GM18909 (cell line): ENCODE results near the gene HYDIN.

Experiments used
- ATAC-seq: cut with Tn5 transposase; IDR thresholded peaks from one replicate; pipeline ENCODE4 v1.9.1; 2021; ENCODE audit warnings: mild to moderate bottlenecking; ENCODE audit not compliant: unreplicated experiment, poor library complexity

Gene HYDIN

GRCh38 chr16:70800311-70800710 lies 430.2 kb downstream of the HYDIN start:
- ATAC-seq = no peak

- no peak for ATAC-seq
These were observed 434.2 kb downstream of the HYDIN start for GRCh38 chr16:70796301-70796700.

- no peak for ATAC-seq
These were observed 435.1 kb downstream of the HYDIN start for GRCh38 chr16:70795296-70795912.

GRCh38 chr16:70793851-70794502 lies 436.5 kb downstream of the HYDIN start:
- peak; percentile 59 for ATAC-seq

DNA sequence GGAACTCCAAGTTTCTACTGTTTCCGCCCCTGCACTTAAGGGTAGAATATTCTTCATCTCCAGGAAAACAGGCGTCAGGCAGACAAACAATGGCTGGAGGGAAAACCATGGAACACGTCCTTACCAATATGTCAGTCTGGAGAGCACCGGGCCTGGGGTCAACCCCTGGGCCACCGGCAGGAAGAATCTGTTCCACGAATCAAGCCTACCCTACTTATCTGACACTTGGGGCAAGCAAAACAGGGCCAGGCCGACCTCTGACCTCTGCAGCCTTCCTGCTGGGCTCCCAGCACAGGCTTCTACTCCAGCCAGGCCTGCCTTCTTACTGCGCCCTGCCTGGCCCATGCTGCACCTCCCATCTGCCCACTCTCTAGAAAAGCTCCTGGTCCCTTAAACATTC lies 439.7 kb downstream of the HYDIN start:
- ATAC-seq = no peak

GRCh38 chr16:70789595-70790447 lies 440.7 kb downstream of the HYDIN start:
- no peak for ATAC-seq

DNA sequence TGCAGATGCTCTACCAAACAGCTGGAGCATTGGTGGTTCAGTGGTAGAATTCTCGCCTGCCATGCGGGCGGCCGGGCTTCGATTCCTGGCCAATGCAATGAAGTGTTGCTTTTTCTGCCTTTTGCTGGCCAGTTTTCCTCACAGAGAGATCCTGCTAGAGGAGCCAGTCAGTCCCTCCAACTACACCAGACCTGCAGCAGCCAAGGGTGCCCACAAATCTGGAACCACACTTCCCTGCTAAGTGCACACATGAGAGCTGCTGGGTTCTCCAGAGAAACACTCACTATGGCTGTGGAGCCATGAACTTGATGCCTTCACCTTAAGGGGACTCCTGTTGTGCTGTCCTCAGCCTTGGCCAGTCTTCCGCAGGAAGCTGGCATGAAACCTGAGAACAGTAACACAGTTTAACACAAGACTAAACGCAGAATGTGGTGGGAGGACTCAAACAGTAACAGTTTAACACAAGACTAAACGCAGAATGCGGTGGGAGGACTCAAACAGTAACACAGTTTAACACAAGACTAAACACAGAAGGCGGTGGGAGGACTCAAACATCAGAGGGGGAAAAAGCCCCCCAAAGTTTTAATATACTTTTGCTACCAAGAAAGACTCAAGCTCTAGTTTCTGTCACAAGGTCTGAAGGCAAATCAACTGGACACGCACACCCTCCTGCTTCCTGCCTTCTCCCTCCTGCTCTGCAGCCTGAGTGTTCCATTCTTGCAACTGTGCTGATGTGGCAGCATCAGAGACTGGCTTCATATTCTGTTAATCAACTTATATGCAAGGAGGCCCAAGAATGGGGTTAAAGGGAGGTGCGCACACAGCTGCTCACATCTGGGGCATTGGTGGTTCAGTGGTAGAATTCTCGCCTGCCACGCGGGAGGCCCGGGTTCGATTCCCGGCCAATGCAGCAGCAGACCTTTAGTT lies 441.6 kb downstream of the HYDIN start:
- ATAC-seq = no peak

GRCh38 chr16:70786020-70786755 lies 444.3 kb downstream of the HYDIN start:
- ATAC-seq = no peak

DNA sequence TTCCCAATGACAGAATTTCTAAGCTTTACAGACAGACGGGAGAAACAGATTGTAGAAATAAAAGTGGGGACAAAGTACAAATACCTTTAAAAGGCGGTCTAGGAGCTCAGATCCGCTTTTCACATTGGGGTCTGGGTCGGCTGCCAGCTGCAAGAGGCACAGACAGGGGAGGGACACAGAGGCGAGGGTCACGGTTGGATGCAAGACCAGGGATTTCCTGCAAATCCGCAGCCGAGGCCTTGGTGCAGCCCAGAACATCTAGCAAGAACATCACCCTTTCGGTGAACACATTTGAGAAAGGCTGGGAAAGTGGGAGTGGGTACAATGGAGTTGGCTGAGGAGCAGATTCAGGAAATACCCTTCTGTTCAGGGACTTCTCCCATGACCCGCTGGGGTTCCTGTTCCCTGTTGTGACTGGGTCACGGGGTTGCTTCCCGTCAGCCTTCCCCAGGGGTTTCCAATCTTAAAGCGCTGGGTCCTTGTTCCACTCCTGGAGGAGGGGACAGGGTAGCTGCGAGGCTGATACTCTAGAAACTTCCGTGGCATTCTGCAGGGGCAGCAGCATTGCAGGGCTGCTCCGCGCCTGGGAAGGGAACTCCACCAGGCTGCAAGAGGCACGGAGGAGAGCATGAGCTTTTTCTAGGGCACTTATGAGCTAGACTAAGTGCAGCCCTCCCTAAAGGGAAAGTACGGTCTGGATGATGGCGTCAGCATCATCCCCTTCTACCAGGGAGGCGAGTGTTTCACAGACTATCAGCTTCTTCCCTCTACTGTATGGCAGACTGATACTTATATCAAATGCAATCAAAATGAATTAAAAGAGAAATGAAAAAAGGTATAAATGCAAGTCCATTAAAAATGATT lies 445.6 kb downstream of the HYDIN start:
- ATAC-seq = no peak

- ATAC-seq = no peak
These were observed 448.3 kb downstream of the HYDIN start for GRCh38 chr16:70782237-70782636.

DNA sequence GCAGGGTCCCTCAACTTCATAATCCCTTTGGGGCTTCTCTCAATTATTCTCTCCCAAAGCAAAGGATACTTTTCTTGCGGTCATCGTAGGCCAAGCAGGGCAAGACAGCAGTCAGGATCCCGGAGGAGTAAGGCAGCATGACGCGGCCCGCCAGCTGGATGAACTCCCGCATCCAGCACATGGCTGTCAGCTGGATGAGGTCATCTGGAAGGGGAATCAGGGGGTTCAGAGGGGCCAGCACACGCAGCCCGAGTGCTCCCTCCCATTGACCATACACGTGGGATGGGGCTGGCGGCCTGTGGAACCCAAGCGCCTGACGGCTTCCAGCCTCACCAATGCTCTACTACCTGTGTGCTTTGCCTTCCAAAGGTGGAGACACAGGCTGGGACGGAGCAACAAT lies 448.7 kb downstream of the HYDIN start:
- ATAC-seq = no peak

DNA sequence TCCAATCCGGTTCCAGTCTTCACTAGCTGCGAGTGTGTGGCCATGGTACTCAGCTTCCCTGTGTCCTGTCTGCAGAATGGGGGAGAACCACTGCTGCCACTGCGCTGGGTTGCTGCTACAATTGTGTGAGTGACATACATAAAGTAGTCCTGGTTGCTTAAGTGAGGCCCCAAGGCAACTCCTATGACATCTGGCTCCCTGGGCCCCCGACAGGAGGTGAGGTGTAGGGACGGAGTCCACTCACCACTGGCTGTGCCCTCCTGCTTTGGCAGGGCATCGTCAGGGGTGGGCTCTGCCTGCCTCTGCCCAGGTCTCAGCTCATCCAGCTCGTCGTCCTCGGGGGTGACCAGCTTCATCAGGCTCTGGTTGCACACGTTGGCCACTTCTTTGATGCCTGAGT lies 450.0 kb downstream of the HYDIN start:
- no peak for ATAC-seq

DNA sequence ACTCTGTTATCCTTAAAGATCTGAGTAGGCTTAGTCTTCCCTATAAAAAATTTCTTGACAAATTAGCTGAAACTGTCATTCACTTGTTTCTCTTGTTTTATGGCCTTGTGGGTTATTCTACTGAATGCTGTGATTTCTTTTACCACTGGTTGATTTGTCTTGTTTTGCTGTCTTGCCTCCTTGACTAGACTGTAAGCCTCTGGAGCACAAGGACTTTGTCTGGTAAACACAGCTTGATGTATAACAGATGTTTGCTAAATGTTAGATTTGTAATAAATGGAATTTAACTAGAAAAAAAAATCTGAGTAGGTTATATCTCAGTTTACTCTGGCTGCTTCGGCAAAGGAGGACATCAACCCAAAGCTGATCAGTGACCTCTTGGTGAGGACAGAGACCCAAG lies 451.2 kb downstream of the HYDIN start:
- ATAC-seq = no peak

GRCh38 chr16:70778901-70779309 lies 451.6 kb downstream of the HYDIN start:
- ATAC-seq = no peak

DNA sequence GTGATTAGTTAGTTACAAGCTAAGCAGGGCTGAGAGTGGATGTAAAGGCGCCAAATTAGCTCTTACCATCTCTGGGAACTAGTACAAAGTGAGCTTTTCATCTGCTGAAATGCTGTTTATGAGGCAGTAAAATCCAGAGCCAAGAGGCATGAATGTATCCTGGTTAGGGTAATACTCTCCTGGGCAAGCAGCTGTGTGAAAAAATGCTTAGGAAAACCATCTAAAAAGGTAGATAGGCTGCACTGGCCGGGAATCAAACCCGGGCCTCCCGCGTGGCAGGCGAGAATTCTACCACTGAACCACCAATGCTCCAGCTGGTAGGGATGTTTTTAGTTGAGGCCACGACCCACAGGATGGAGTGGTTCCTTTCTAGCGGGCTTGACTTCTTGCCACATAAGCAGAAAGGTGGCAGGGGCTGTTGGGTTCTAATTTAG lies 452.5 kb downstream of the HYDIN start:
- no peak for ATAC-seq

GRCh38 chr16:70777496-70777895 lies 453.0 kb downstream of the HYDIN start:
- ATAC-seq = no peak

GRCh38 chr16:70775399-70775798 lies 455.1 kb downstream of the HYDIN start:
- ATAC-seq = no peak

GRCh38 chr16:70774261-70774660 lies 456.3 kb downstream of the HYDIN start:
- no peak for ATAC-seq

GRCh38 chr16:70772493-70772892 lies 458.0 kb downstream of the HYDIN start:
- ATAC-seq = no peak
